Parathyroid adenoma (tissue), 2 donors: ENCODE results near the gene CDCP2.

Source experiments
- H2AFZ ChIP-seq: fragments of 300-600 bp; sonication (generic); one replicate; pipeline ENCODE4 v1.7.0; 2017; ENCODE audit warnings: antibody characterized with exemption, mild to moderate bottlenecking
- H3K27ac ChIP-seq: fragments of 300-600 bp; sonication (generic); one replicate; pipeline ENCODE4 v1.7.0; 2017
- H3K27me3 ChIP-seq: fragments of 300-600 bp; sonication (generic); one replicate; pipeline ENCODE4 v1.7.0; 2017; ENCODE audit warnings: low read length; ENCODE audit not compliant: control insufficient read depth, insufficient read depth
- H3K36me3 ChIP-seq: fragments of 300-600 bp; sonication (generic); one replicate; pipeline ENCODE4 v1.7.0; 2017; ENCODE audit warnings: low read length; ENCODE audit not compliant: control insufficient read depth, insufficient read depth
- H3K4me1 ChIP-seq: fragments of 300-600 bp; sonication (generic); one replicate; pipeline ENCODE4 v1.7.0; 2017; ENCODE audit warnings: control low read depth
- H3K4me2 ChIP-seq: fragments of 300-600 bp; sonication (generic); one replicate; pipeline ENCODE4 v1.7.0; 2017; ENCODE audit warnings: low read length
- H3K4me3 ChIP-seq: fragments of 300-600 bp; sonication (generic); one replicate; pipeline ENCODE4 v1.7.0; 2017; ENCODE audit warnings: low read depth, low read length
- H3K79me2 ChIP-seq: fragments of 300-600 bp; sonication (generic); one replicate; pipeline ENCODE4 v1.7.0; 2017; ENCODE audit warnings: control low read depth
- H3K9ac ChIP-seq: fragments of 300-600 bp; sonication (generic); one replicate; pipeline ENCODE4 v1.7.0; 2017; ENCODE audit warnings: mild to moderate bottlenecking
- H3K9me3 ChIP-seq: fragments of 300-600 bp; sonication (generic); one replicate; pipeline ENCODE4 v1.7.0; 2017; ENCODE audit warnings: low read length; ENCODE audit not compliant: control insufficient read depth
- CTCF ChIP-seq: fragments of 300-600 bp; sonication (generic); IDR thresholded peaks from one replicate; pipeline ENCODE4 v1.7.0; 2017; ENCODE audit warnings: antibody characterized with exemption, mild to moderate bottlenecking
- donor health status: primary hyperparathyroidism.

Gene CDCP2

GRCh38 chr1:54111624-54112023 is 41.2 kb downstream of the CDCP2 start:
- no peak overlapping the region for H2AFZ ChIP-seq
- TF ChIP-seq CTCF, result no peak
- H3K27ac ChIP-seq, result no peak overlapping the region
- no peaks in the 10 kb centered on the region for H3K36me3 ChIP-seq
- no peak overlapping the region for H3K9ac ChIP-seq
- H3K4me1 ChIP-seq, result no peaks in the 10 kb centered on the region
- H3K27me3 ChIP-seq, result no peaks in the 10 kb centered on the region
- H3K79me2 ChIP-seq, result no peaks in the 10 kb centered on the region
- no peaks in the 10 kb centered on the region for H3K9me3 ChIP-seq
- no peak overlapping the region for H3K4me3 ChIP-seq
- no peak overlapping the region for H3K4me2 ChIP-seq

GRCh38 chr1:54110996-54111395 is 41.8 kb downstream of the CDCP2 start:
- Histone ChIP-seq H3K27me3 (no peaks in the 10 kb centered on the region), H3K9me3 (no peaks in the 10 kb centered on the region), H3K4me1 (no peaks in the 10 kb centered on the region), H2AFZ (no peak overlapping the region), H3K27ac (no peak overlapping the region), H3K4me3 (no peak overlapping the region), H3K79me2 (no peaks in the 10 kb centered on the region), H3K9ac (no peak overlapping the region), H3K4me2 (no peak overlapping the region), H3K36me3 (no peaks in the 10 kb centered on the region)
- no peak for TF ChIP-seq CTCF

GRCh38 chr1:54109129-54110090 is 43.4 kb downstream of the CDCP2 start:
- Histone ChIP-seq H3K4me3 (no peak overlapping the region), H3K36me3 (no peaks in the 10 kb centered on the region), H3K27me3 (no peaks in the 10 kb centered on the region), H3K4me2 (no peak overlapping the region), H2AFZ (no peak overlapping the region), H3K27ac (no peak overlapping the region), H3K4me1 (no peaks in the 10 kb centered on the region), H3K9me3 (no peaks in the 10 kb centered on the region), H3K9ac (no peak overlapping the region), H3K79me2 (no peaks in the 10 kb centered on the region)
- TF ChIP-seq CTCF, result no peak

GRCh38 chr1:54108156-54108555 is 44.6 kb downstream of the CDCP2 start:
- H3K27me3 ChIP-seq, result no peaks in the 10 kb centered on the region
- no peak overlapping the region for H3K9ac ChIP-seq
- H3K36me3 ChIP-seq, result no peaks in the 10 kb centered on the region
- H3K9me3 ChIP-seq, result no peaks in the 10 kb centered on the region
- no peak overlapping the region for H3K27ac ChIP-seq
- no peak overlapping the region for H2AFZ ChIP-seq
- no peak overlapping the region for H3K4me2 ChIP-seq
- no peaks in the 10 kb centered on the region for H3K4me1 ChIP-seq
- no peak for TF ChIP-seq CTCF
- H3K4me3 ChIP-seq, result no peak overlapping the region
- H3K79me2 ChIP-seq, result no peaks in the 10 kb centered on the region

GRCh38 chr1:54107131-54107530 is 45.7 kb downstream of the CDCP2 start:
- H3K27me3 ChIP-seq, result no peaks in the 10 kb centered on the region
- no peaks in the 10 kb centered on the region for H3K79me2 ChIP-seq
- no peak for TF ChIP-seq CTCF
- no peak overlapping the region for H3K9ac ChIP-seq
- H3K4me3 ChIP-seq, result no peak overlapping the region
- H3K9me3 ChIP-seq, result no peaks in the 10 kb centered on the region
- H3K27ac ChIP-seq, result no peak overlapping the region
- no peaks in the 10 kb centered on the region for H3K36me3 ChIP-seq
- H3K4me1 ChIP-seq, result no peaks in the 10 kb centered on the region
- H3K4me2 ChIP-seq, result no peak overlapping the region
- no peak overlapping the region for H2AFZ ChIP-seq
